GM19467 (cell line): ENCODE results near the gene TANC1.

Experiments
- ATAC-seq: cut with Tn5 transposase; IDR thresholded peaks from one replicate; pipeline ENCODE4 v1.9.1; 2021; ENCODE audit warnings: mild to moderate bottlenecking, moderate library complexity; ENCODE audit not compliant: unreplicated experiment

The TANC1 gene

GRCh38 chr2:159211447-159212396 is 243.3 kb downstream of the TANC1 start:
- no peak for ATAC-seq

- no peak for ATAC-seq
Measured at GRCh38 chr2:159213296-159213695, 244.9 kb downstream of the TANC1 start.

GRCh38 chr2:159214325-159214865 is 246.0 kb downstream of the TANC1 start:
- ATAC-seq = no peak

GRCh38 chr2:159215116-159215515 is 246.7 kb downstream of the TANC1 start:
- ATAC-seq = no peak

- ATAC-seq = no peak
Measured at GRCh38 chr2:159217676-159218075, 249.2 kb downstream of the TANC1 start.

- no peak for ATAC-seq
Measured at GRCh38 chr2:159218389-159218788, 249.9 kb downstream of the TANC1 start.

GRCh38 chr2:159219394-159219998 is 251.1 kb downstream of the TANC1 start:
- ATAC-seq = no peak

- no peak for ATAC-seq
Measured at GRCh38 chr2:159224061-159224813, 255.8 kb downstream of the TANC1 start.

GRCh38 chr2:159225025-159226016 is 256.9 kb downstream of the TANC1 start:
- no peak for ATAC-seq

GRCh38 chr2:159226059-159226461 is 257.6 kb downstream of the TANC1 start:
- no peak for ATAC-seq

GRCh38 chr2:159226608-159227385 is 258.4 kb downstream of the TANC1 start:
- ATAC-seq = no peak

- no peak for ATAC-seq
Measured at GRCh38 chr2:159227467-159227866, 259.0 kb downstream of the TANC1 start.

GRCh38 chr2:159228081-159228581 is 259.7 kb downstream of the TANC1 start:
- no peak for ATAC-seq

GRCh38 chr2:159229476-159230144 is 261.2 kb downstream of the TANC1 start:
- no peak for ATAC-seq

- ATAC-seq = no peak
Measured at GRCh38 chr2:159230145-159230877, 261.9 kb downstream of the TANC1 start.

GRCh38 chr2:159232456-159233170 is 264.2 kb downstream of the TANC1 start:
- ATAC-seq = no peak

GRCh38 chr2:159234868-159235267 is 266.4 kb downstream of the TANC1 start:
- ATAC-seq = no peak
